Activated CD4-positive, CD25-positive, alpha-beta regulatory T cell treated with anti-CD3 and anti-CD28 coated beads, Interleukin-2, amount 50 U/mL, for 24 hours (primary cell): ENCODE results near the gene TNS3.
A peak's percentile ranks its signal among the peaks of the same experiment; 100 is the strongest.
"Not testable (repeated sequence)": the region's sequence is repeated elsewhere in the genome, so short reads cannot be mapped to it uniquely, and the experiment has no call there.

Experiments used
- ATAC-seq, 2 donors: fragments of 150-1000 bp; cut with Tn5 transposase; one replicate each; pipeline ENCODE4 v1.10.0; 2021; ENCODE audit warnings: mild to moderate bottlenecking in 1 of 2, moderate library complexity in 1 of 2

The TNS3 gene

DNA sequence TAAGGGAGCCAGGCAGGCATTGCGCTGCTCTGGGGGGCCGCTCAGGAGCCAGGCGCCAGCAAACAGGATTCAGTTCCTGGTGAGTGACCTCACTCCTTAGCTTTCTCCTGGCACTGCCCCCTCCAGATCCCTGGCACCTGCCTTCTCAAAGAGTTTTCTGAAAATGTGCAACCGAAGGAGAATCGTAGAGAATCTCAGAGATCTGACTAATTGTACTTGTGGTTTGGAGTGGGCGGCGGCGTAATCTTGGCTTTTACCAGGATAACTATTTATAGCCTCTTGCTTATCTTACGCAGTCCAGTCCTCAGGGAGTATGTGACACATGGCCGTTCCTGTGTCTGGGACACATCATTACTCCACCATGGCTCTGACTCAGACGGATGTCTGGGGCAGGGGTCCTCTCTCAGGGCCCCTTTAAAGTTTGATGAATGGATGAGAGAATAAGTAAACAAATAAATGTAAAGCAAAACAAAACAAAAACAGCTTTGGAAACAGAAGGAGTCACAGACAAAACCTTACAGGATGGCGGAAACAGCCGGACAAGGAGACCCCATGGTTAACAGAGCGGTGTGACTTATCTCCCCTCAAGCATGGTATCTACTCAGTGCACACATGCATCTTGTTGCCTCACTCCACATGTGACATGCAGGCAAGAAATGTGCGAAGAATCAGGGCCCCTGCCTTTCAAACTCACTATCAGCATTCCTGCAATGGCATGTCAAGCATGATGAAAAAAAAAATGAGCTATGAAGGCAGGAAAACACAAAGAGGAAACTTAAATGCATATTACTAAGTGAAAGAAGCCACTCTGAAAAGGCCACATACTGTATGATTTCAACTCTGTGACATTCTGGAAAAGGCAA lies 99.7 kb downstream of the TNS3 start:
- ATAC-seq, result peak in 1 of 2 donors; percentile 65

DNA sequence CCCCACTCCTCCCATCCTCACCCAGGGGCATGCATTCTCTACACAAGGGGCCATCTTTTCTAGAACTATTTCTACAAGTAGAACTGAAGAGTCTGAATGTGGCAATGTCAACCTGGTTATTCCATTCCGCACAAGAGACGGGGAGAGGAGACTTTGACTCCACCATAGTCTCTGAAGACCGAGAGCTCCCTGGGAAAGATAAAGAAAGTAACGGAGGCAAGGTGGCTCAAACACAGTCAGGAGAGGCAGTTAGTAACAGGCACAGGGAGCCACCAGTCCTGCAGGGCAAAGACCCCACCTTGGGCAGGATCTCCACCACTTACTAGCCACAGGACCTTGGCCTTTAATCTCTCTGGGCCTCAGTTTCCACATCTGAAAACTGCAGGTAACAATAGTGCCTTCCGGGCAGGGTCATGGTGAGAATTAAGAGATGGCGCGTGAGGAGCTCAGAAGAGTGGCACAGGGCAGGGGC lies 100.3 kb downstream of the TNS3 start:
- ATAC-seq, result no peak

DNA sequence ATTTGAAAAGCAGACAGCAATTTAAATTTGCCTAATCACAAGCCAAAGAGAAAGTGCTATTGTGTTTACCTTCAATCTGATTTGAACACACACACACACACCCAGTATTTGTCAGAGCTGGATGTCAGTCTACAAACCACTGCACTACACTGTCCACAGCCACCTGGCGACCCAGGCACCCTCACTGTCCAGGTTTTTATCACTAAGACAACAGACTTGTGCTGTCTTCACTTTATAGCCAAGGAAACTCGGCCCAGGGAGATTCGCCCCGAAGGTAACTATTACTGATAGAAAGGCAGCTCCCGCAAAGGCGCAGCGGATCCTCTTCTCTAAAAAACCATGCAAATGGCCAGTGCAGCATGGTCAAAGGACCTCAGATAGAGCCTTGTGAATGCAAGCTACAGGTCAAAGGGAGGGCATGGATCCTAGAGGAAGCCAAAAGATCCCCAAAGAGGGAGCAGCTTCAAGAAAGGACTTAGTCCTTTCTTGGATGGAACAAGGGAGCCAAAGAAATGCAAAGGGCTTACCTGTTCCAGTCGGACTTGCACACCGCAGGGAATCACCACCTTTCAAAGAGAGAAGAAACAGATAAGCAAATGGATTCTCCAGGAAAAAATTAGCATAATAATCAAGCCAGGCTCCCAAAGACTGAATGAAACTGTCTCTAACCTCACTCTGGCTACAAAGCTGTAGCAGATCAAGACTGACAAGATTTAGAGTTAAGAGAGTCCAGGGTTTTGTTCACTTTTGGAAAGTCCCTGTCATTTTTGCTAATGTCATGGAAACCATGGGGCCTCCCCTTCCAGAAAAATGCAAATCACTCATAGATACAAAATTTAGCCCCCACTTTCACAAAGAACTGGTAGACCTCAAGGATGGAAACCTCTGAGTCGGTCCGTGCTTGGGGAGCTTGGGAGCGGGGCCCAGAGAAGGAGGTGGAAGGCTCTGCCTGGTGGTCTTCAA lies 101.1 kb downstream of the TNS3 start:
- ATAC-seq, result peak in 1 of 2 donors; percentile 30

DNA sequence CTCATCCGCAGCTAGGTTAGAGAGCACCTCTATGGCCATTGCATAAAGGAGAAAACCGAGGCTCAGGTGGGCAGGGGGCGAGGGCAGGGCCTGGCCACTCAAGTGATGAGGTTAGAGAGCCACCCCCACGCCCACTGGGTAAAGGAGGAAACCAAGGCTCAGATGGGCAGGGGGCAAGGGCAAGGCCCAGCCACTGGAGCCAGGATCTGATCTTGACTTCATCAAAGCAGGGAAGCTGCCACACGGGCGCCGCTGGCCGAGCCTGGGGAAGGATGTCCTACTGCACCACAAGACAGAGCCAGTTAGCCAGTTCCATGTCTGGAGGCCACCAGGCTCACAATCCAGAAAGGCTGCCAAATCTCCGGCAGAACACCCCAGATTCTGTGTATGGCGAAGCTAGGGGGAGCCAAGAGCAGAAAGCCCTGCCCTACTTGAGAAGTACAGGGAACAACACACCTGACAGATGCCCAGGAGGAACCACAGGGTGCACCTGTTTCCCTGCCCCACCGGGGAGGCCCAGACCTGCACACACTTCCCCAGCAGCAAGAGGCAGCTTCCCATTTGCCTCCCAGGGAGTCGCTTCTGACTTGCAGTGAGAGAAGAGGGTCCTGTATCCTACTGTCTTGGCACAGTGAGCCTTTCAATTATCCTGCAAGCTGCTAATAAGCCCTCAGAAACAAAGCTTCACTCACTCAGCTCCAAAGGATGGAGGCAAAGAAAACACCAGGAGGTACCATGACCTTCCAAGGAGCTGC lies 101.9 kb downstream of the TNS3 start:
- ATAC-seq, result no peak

DNA sequence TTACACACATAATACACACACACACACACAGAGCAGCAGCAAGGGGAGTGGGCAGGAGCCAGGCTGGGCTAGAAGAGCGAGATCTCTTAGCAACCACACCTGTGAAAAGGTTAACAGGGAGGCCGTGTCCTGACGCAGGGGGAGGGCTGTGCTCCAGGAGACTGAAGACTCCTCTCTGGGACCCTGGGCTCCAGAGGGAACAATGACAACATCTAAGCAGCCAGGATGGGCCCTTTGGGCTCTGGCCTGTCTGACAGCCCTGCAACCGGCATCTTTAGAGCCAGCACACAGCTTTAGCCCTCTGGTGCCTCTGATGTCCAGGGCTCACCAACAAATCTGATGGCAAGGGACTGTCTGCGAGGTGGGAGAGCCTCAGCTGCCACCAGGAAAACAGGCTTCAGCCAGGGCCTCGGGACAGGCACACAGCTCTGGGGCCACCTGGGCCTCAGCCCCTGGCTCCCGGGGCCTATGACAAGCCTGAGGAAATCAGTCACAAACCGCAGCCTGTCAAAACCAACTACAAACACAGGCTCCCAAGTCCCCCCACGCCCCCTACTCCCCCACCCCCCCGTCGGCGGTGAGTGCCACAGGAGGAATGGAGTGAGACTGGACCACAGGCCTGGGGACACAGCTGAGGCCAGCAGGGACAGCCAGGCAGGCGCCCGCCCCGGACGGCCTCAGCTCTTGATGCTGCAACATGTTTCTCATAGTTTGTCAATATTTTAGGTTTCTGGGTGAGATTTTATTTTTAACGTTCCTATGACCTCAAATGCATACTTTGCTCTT lies 102.8 kb downstream of the TNS3 start:
- ATAC-seq, result no peak

DNA sequence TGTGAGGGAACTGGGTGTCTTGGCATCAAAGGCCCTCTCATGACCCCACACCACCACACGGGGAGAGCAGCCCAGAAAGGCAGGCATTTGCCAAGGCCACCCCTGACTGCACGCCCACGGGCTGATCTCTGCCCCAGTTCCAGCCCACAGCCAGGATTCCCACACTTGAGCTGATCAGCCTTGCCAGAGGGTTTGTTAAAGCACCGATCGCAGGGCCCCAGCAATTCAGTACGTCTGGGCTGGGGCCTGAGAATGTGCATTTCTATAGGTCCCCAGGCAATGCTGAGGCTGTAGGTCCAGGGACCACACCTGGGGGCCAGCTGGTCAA lies 103.9 kb downstream of the TNS3 start:
- ATAC-seq, result no peak

DNA sequence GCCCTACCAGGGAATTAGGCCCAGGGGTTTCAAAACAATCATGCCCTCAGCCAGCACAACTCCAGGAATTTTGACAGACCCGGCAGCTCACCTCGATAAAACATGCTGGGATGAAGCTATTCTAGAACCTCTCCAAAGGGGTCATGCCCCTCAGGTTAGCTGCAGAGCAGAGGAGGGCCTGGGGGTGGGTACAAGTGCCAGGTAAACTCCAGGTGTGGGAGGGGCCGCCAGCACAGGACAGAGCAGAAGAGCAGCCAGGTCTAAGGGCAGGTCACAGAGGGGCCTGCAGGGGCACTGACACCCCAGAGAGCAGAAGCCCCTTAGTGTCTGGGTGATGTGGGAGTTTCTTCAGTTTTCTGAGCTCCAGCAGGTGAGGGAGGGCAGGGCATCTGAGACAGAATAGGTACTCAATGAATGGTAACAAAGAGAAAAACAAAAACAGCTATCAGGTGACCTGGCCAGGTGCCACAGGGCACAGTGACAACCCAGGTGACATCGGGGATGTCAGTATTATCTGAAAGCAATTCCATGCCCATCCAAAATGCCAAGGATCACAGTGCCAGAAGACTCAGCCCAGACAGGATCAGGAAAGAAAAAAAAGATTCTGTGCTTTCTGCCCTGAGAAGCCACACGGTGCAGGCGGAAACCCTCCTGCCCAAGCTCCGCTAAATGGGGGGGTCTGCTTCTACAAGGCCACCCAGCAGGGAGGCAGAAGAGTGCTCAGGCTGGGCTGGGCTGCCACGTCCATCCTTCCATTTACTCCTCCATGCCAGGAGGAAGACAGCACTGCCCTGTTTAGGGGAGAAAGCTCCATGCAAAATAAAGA lies 104.5 kb downstream of the TNS3 start:
- no peak for ATAC-seq

DNA sequence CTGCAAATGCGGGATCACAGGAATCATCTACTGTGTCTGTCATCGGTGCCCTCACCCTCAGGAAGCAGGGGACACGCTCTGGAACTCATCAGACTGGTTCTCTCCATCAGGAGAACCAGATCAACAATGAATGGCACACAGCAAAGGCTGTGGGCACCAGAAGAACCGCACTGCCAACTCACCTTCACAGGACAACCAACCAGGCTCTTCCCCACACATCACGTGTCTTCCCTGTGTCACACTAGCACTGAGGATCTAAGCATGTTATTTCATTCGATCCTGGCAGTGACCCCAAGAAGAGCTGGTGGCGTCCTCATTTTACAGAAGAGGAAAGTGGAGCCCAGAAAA lies 106.1 kb downstream of the TNS3 start:
- ATAC-seq, result no peak

DNA sequence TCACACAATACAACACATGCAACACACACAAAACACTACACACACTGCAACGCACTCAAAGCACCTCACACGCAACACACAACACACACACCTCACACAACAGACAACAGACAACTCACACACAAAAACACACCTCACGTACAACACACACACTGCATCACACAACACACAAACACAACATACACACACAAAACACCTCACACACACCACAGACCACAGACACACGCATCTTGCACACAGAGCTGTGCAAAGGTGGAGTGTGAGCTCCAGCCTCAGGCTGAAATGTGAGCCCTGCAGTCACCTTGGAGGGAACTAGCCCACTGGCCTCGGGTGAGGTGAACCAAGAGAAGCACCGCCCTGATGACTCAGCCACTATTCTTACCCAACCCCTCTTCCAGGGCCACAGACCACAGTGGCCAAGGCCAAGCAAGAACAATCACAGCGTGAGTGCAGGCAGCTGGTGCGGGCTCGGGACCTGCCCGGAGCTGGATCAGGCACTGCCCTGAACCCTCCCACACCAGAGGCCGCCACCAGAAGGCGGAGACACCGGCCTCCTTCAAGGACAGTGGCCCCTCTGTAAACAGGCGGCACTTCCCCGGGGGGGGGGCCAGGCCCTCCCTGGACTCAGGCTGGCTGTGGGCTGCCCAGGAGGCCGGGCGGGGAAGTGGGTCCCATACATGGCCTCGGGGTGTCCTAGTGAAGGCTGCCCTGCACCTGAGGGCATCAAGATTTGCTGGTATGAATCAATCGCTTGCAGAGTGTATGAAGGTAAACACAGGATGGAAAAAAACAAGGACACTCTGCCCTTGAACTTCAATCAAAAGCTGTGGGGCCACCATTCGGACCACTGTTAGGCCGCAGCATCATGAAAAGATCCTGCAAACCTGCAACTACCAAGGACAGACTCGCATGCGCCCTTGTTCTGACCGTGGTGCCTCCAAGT lies 106.7 kb downstream of the TNS3 start:
- ATAC-seq, result peak; percentile 56 to 72

DNA sequence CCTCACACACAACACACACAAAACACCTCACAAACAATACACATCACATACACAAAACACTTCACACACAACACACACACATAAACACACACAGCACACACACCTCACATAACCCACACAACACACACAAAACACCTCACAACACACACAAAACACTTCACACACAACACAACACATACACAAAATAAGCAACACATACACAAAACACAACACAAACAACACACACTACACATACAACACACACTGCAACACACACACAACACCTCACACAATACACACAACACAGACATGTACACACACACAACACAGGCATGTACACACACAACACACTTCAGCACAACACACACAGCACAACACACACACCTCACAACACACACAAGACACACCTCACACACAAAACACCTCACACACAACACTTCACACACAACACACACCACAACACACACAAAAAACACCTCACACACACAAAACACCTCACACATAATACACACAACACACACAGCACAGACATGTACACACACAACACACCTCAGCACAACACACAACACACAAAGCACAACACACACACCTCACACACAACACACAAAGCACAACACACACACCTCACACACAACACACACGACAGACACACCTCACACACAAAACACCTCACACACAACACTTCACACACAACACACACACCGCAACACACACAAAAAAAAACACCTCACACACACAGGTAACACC lies 107.5 kb downstream of the TNS3 start:
- no peak for ATAC-seq

DNA sequence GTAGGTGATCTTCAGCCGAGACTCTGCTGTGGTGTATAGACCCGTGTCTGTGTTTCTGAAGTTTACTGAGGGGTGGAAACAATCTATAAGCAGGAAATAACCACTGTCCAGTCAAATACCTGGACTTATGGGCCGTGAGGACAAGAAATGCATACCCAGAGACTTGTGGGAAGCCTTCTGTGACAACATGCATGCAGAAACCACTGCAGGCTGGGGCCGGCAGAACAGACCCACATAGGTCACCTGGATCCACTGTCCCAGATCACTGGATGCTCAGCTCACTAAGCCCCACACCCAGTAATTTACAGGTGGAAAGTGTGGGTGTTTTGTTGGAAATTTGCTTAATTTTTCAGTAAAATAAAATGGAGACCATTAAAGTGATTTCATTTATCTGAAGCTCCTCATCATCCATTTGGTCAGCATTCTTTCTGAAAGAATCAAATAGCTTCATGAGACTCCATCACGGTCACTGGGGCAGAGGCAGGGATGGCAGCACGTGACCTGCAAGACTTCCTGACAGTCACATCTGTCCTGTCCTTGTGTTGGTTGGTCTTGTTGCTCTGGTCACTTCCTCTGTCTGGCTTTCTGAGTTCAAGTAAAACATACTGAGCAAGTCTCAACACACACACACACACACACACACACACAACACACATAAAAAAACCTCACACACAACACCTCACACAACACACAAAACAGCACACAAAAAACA lies 108.3 kb downstream of the TNS3 start:
- no peak for ATAC-seq

DNA sequence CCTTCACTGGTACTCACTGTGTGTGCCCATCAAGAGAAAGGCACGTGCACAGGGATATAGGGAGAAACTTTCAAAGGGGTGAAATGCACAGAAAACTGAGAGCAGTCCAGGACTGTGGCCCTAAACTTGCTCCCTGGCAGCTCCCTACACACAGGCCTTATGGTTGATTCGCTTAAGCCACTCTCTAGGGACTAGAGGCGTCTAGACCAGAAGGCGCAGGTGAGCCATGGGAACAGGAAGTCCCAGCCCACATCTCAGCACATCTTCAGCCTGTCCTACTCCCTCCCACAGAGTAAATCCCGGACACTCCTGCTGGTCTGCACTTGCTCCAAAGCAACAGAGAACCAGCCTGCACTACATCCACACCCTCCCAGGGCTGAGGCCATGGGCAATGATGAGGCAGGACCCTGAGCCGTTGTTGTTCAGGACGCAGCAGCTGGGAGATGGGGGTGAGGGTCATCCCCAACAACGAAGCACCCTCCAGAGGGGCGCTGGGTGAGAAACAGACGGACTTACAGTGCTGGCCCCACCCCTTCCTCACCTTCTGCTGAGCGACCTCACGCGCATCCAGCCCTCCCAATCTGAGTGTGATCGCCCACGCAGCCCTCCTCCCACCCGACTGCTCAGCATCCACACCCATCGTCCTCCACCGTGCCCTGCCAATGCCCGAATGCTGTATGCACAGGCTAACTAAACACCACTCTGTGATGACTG lies 109.3 kb downstream of the TNS3 start:
- no peak for ATAC-seq

DNA sequence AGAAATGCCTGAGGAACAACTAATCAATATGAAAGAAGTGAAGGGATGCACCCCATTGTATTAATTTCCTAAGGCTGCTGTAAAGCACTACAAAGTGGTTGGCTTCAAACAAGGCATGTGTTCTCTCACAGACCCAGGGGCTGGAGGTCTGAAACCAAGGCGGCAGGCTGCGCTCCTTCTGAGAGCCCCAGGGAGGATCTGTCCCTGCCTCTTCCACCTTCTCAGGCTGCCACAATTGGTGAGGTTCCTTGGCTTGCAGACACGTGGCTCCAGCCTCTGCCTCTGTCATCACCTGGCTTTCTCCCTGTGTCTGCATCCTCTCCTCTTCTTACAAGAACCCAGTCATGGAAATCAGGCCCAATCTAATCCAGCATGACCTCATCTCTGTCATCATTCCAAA lies 110.1 kb downstream of the TNS3 start:
- no peak for ATAC-seq

DNA sequence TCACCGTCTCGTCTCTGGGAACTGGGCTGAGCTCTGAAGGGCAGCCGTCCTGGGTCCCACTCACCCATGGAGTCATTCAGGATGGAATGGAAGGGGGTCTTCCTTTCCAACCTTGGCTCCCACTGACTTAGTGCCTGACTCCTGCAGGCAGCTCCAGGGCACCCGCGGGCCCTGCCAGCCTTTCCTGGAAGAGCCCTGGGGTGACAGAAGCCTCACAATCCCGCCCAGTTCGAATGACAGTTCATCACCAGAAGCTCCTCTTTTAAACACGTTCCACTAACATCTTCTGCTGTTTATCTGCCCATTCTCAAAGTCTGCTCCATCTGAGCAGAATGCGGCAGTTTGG lies 110.6 kb downstream of the TNS3 start:
- no peak for ATAC-seq

DNA sequence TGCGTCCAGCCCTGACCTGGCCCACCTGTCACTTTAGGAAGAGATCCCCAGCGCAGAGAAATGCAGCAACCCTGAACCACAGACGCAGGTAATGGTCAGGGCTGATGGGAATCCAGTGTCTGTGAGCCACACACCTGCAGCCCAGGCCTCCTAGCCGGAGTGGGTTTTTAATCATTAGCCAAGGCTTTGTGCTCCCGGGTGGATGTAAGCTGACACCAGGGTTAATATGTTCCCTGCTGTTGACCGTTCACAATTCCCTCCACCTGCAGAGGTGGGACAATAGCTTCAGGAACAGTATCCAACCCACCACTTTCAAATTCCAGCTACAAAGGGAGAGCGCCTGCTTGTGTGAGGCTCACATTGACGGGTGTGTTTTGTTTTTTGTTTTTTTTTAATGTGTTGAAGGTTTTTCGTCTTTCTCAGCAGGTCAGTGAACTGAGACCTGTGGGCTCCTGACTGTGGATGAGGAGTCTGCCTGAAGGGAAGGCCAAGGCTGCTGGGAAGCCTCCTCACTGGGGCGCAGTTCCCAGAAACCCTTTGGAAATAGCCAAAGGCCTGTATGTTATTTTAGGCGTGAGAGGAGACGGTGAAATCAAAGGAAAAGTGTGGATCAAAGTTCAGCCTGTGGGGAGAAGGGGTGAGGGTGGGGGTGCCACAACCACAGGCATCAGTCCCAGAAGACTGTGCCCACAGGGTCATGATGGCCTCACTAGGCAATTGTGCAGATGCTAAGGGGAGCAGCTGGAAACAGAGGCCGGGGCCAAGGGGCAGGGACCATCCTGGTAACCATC lies 111.1 kb downstream of the TNS3 start:
- ATAC-seq, result no peak

DNA sequence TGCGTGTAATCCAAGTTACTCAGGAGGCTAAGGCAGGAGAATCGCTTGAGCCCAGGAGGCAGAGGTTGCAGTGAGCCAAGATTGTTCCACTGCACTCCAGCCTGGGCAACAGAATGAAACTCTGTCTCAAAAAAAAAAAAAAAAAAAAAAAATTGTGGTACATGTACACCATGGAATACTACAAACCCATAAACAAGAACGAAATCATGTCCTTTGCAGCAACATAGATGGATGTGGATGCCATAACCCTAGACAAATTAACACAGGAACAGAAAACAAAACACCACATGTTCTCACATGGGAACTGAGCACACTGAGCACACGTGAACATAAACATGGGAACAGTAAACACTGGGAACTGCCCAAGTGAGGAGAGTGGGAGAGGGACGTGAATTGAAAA lies 112.1 kb downstream of the TNS3 start:
- not testable (repeated sequence) for ATAC-seq

DNA sequence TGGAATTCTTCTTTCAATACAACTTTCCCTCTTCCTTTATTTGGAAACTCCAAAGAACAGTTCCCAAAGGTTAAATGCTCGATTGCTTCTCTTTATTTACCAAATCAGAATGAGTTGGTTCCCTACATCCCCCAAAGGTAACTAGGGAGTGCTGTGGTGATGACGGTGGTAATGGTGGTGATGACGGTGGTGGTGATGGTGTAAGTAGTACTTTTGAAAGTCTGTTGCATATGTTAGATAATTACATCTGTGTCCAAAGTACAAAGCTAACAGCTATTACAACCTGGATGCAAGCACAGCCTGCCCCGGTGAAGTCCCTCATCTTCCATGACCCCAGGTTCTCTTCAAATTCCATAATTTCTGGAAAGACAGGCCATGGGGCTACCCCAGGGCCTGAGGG lies 115.1 kb downstream of the TNS3 start:
- ATAC-seq, result no peak
